Stimulated activated naive CD4-positive, alpha-beta T cell (primary cell): Measurements from ENCODE around the gene BIRC6.
A peak's percentile ranks its signal among the peaks of the same experiment; 100 is the strongest.
"Not testable (repeated sequence)": the region's sequence is repeated elsewhere in the genome, so short reads cannot be mapped to it uniquely, and the experiment has no call there.

ENCODE experiments used
- DNase-seq, 6 experiments: peaks; one replicate each; lab custom pipeline; 2025; lab: John Stamatoyannopoulos, UW

Gene BIRC6

GRCh38 chr2:32504877-32505478, 148.2 kb downstream of the BIRC6 start:
- DNase-seq, result no peak

GRCh38 chr2:32506446-32506845, 149.6 kb downstream of the BIRC6 start:
- DNase-seq, result no peak

DNA sequence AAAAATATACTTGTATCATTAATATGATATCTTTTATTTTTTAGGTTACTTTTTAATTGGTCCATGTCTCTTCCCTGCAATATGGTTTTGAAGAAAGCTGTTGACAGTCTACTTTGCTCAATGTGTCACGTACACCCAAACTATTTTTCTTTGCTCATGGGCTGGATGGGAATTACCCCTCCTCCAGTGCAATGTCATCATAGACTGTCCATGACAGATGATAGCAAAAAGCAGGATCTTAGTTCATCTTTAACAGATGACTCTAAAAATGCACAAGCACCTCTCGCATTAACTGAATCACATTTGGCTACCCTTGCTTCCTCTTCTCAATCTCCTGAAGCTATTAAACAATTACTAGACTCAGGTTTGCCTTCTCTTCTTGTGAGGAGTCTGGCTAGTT, 158.1 kb downstream of the BIRC6 start:
- DNase-seq, result no peak

DNA sequence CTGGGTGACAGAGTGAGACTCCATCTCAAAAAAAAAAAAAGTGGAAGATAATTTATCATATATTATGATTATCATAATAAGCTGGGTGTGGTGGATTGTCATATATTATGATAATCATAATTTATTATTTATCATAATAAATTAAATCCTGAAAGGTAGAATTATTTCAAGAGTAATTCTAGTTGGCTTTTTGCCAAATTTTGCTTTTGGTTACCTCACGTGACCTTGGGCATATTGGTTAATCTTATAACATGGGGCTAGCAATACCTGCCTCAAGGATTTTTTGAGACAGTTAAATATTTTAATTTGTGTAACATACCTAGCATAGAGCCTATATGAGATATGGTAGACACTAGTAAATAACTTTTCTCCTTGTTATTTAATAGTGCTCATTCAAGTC, 159.7 kb downstream of the BIRC6 start:
- no peak for DNase-seq

DNA sequence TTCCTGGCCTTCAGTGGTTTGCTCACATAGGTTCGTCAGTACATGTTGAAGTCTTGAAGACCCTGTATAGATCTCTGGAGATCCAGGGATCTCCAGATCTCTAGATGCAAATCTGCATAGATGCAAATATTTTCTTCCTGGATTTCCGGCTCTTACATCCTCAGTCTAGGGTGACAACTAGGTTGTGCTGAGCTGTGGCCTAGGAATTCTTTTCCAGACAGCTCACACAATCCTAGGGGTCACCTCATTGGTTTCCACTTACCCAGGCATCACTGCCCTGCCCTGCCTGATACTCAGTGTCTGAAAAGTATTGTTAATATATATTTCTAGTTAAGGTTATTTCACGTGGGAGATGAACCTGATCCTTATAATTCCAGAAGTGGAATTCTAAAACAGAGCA, 165.9 kb downstream of the BIRC6 start:
- no peak for DNase-seq

DNA sequence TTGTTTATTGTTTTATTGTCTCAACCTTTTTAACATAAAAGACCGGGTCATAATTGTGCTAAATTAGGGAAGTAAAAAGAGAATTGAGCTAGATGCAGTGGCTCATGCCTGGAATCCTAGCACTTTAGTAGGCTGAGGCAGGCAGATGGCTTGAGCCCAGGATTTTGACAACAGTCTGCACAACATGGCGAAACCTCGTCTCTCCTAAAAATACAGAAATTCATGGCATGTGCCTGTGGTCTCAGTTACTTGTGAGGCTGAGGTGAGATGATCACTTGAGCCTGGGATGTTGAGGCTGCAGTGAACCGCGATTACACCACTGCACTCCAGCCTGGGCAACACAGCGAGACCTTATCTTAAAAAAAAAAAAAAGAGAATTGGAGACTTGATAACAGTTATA, 166.9 kb downstream of the BIRC6 start:
- DNase-seq, result no peak

DNA sequence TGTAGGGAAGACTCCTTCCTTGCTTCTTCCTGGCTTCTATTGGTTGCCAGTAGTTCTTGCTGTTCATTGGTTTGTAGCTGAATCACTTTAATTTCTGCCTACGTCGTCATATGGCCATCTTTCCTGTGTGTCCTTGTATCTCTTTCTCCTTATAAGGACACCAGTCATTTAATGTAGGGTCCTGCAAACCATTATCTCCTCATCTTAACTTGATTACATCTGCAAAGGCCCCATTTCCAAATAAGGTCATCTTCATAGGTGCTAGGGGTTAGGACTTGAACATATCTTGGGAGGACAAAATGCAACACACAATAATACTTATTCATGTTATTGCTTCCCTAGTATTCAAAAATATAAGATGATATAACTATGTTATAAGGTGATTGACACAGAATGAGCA, 175.5 kb downstream of the BIRC6 start:
- no peak for DNase-seq

- DNase-seq, result no peak
Measured at GRCh38 chr2:32532961-32533360, 176.1 kb downstream of the BIRC6 start.

- no peak for DNase-seq
Measured at GRCh38 chr2:32534831-32535230, 178.0 kb downstream of the BIRC6 start.

- DNase-seq, result no peak
Measured at GRCh38 chr2:32538735-32539134, 181.9 kb downstream of the BIRC6 start.

GRCh38 chr2:32552483-32552882, 195.7 kb downstream of the BIRC6 start:
- DNase-seq, result not testable (repeated sequence)

DNA sequence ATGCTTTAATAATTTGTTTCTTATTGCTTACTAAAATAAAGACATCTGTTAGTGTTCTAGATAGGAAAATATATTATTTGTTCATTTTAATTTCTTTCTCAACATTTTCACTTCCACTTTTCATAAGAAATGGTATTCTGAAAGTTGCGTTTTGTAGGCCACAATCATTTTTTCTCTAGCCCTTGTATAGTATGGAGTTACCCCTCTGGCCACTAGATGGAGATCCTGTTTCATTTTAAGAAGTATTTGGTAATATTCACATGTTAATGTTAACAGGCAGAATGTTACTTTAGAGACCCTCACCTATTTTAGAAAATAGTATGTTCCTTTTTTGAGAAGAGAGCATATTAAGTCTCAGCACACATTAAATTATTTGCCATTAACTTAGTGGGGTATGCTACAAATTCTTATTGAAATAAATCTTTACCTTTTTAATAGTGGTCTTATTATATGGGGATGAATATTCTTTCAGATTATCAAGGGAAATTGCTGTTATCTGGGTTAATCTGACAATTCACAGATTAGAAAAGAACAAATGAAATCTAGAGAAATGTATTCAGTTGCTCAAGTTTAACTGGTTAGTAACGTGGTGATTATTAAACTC, 197.1 kb downstream of the BIRC6 start:
- DNase-seq, result peak in 2 of 6 experiments; percentile 23

DNA sequence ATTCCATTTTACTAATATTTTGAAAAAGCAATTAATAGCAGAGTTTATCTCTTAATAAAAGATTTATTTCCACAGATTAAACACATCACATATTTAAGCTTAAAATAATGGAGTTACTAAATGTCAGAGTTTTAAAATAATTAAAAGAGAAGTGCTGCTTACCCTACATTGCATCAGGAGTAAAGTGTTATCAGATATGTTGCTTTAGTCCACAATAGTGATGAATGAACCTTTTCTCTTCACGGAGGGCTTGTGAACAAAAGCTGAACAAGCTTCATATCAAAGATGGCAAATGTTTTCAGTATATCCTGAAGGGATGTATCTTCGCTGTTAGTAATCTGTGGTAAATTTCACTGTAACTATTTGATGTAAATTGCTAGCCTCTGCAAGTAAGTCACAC, 201.7 kb downstream of the BIRC6 start:
- DNase-seq, result no peak

DNA sequence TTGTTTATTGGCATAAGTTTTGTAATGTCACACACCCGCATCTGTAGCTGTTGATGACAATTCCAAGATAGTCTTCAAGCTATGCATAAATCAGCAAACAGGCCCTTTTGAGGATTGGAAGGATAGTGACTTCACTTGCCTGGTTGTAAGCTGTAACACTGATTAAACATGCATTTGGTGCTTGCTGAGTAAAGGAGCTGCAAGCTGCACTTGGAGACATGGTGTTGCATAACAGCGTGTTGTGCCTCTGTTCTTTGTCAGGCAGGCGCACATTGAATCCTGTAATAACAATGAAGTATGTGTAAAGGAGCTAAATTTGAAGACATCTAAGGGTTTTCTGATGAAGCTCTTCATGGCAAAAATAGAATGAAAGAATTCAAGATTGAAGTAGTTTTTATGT, 202.3 kb downstream of the BIRC6 start:
- no peak for DNase-seq

- no peak for DNase-seq
Measured at GRCh38 chr2:32562906-32563305, 206.1 kb downstream of the BIRC6 start.

DNA sequence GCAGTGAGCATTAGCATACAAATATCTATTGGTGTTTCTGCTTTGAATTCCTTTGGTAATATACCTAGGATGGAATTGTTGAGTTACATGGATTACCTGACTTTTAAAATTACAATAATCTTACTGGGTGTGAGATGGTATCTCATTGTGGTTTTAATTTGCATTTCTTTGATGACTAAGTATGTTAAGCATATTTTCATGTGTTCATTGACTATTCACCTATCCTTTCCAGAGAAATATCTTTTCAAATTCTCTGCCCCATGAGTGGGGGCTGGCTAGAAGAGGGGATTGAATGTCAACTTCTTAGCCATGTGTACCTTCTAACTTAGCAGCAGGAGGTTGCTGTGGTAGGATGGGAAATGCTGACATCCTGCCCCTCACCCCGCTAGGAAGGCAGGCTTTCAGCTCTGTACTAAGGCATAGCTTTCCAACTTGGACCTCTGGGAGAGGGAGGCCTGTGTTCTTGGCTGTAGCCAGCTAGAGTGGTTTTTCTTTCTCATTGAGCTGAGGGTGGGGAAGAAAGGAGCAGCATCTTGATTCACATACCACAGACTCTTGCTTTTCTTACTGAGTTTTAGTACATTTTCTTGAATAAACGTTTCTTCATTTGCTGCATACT, 207.7 kb downstream of the BIRC6 start:
- no peak for DNase-seq

GRCh38 chr2:32565902-32566301, 209.1 kb downstream of the BIRC6 start:
- no peak for DNase-seq

- no peak for DNase-seq
Measured at GRCh38 chr2:32572030-32572429, 215.2 kb downstream of the BIRC6 start.

DNA sequence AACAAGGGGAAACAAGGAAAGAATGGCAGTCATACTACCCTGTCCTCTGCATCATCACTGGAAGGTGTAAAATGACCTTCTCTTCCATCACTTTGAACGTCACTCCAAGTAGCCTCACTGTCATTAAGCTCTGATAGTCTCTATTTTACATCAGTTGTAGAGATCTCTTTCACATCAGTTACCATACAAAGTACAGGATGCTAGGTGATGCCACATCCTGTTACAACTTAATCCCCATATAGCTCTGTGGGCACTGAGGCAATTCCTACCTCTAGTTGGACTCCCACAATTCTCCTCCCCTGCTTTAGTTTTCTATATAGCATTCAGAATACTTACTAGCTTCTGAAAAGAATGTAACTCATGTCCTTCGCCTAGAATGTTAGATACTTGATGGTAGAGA, 215.9 kb downstream of the BIRC6 start:
- DNase-seq, result peak in 1 of 6 experiments; percentile 6

DNA sequence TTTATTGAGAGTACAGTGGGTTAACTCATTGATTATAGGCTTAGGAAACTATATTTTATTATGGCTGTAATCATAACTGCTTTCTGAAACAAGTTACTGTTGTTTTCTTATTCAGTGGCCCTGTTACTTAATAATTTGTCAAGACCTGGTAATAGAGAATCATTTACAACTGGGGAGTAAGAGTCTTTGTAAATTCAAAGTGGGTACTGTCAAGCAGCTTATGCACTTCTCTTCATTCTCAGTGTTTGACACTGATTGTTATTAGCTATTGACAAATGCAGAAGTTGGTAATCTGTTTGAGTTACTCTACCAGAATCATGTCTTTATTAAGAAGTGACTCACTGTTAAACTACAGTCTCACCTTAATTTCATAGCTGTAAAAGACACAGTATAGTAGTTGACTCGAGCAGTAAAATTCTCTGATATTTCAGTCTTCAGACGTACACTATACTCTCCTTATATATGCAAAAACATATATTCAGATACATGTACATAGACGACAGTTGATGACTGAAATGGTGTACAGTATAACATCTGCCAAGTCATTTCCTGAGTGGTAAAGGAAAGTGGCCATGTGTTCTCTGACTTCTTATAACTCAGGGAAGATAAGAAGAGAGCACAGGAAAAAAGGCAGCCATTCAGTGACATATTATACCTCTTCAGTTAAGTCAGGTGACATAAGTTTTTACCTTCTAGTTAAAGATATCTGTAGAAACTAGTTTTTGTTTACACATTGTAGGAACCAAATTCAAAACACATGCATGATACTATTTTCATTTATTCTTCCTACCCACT, 235.0 kb downstream of the BIRC6 start:
- peak in 2 of 6 experiments; percentile 14 to 18 for DNase-seq

GRCh38 chr2:32594573-32594972, 237.8 kb downstream of the BIRC6 start:
- no peak for DNase-seq

GRCh38 chr2:32611366-32611765, 254.5 kb downstream of the BIRC6 start:
- DNase-seq, result no peak

- DNase-seq, result no peak
Measured at GRCh38 chr2:32611771-32612170, 254.9 kb downstream of the BIRC6 start.
